ENCODE results near the gene TBCD. TPM values are rescaled to one million over a fixed set of nuclear protein-coding genes. Genes with fewer than 3 reads are reported as not detected.

TBCD gene
- total RNA-seq, 1 donor = 22.5 TPM

DNA sequence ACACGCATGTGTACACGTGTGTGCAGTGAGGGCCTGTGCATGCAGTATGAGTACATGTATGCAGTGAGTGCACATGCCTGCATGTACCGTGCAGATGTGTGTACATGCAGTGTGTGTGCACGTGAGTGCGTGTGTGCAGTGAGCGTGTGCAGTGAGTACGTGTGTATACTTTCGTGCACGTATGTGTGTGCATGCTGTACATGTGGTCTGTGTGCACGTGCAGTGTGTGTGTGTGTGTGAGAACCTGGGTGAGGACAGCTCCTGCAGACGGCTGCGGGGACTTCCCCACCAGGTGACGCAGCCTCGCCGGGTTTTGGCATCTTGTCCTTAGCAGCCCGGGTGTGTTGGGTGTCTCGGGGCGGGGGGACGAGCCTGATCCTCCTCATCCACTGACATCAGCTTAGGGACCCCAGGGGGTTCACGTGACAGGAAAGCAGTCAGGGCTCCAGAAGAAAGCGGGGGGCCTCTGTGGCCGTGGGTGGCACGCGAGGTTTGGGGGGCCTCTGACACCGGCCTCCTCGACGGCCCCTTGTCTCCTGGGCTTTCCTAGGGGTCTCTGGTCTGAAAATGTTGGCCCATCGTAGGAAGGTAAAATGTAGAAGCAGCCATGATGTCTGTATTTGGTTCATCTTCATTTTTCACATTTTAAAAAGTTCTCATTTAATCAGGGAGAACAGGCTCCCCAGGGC is 207.5 kb downstream of the TBCD start:
- DNase-seq (ENCODE audit: low read depth) = no peak
- no peak overlapping the region for H3K4me3 ChIP-seq (ENCODE audit: low read depth, low read length)
- TF ChIP-seq, protein P1, sequence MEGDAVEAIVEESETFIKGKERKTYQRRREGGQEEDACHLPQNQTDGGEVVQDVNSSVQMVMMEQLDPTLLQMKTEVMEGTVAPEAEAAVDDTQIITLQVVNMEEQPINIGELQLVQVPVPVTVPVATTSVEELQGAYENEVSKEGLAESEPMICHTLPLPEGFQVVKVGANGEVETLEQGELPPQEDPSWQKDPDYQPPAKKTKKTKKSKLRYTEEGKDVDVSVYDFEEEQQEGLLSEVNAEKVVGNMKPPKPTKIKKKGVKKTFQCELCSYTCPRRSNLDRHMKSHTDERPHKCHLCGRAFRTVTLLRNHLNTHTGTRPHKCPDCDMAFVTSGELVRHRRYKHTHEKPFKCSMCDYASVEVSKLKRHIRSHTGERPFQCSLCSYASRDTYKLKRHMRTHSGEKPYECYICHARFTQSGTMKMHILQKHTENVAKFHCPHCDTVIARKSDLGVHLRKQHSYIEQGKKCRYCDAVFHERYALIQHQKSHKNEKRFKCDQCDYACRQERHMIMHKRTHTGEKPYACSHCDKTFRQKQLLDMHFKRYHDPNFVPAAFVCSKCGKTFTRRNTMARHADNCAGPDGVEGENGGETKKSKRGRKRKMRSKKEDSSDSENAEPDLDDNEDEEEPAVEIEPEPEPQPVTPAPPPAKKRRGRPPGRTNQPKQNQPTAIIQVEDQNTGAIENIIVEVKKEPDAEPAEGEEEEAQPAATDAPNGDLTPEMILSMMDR (IDR thresholded peaks at IDR 0.05; ENCODE audit: insufficient read depth, low read depth, low read length) = no peak

DNA sequence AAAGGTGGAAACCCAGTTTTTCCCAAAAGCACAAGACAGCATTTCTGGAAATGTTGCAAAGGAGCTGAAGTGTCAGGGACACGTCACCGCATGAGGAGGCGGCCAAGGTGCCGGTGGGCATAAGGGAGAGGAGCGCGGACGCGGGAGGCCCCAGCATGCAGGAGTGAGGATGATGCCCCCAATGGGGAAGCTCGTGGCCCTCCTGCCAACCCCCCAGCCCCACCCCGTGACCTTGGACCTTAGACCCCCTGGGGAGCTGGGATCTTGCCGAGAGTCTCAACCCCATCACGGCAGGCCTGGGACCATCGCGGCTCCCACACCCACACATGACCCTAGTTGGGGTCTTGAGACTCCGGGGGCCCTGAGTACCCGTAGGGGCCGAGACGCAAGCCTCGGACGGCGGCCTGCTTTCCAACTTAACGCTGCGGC is 208.1 kb downstream of the TBCD start:
- DNase-seq (ENCODE audit: low read depth) = no peak
- TF ChIP-seq, protein P1 (IDR thresholded peaks at IDR 0.05; ENCODE audit: insufficient read depth, low read depth, low read length) = no peak
- no peak overlapping the region for H3K4me3 ChIP-seq (ENCODE audit: low read depth, low read length)

DNA sequence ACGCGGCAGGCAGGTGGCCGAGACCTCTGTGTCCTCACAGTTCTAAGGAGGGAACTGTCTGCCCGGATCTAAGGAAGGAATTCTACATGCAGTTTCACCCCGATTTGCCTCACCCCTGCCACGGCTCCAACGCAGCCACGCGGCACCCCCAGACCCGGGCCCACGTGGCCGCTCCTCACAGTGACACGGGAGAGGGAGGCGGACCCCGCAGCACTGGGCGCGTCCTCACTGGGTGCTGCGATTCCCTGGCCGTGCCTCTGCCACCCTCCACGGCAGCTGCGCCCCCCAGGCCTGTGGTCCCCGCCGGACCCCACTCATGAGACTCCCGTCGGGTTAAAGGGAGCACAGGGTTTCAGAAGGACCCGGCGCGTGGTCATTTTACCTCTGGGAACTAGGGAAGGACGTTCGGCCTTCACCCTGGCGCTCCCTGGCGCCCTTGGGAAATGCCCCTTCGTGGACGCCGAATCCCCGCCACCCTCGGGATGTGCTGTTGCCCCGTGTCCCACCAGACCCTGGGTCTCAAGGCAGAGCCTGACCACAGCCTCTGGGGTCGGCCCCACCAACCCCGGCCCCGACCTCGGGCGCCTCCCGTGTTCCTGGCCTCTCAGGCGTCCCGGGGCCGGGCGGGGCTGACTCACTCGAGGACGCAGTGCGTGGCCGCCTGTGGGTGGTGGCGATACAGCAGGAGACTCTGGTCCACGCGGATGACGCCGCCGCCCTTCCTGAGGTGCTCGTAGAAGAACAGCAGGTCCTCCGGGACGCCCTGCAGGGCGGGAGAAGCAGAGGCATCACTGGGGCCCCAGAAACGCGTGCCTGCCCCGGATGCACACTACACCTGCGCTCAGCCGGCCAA is 208.8 kb downstream of the TBCD start:
- H3K4me3 ChIP-seq (ENCODE audit: low read depth, low read length) = no peak overlapping the region
- TF ChIP-seq, protein P1 (IDR thresholded peaks at IDR 0.05; ENCODE audit: insufficient read depth, low read depth, low read length) = no peak
- DNase-seq (ENCODE audit: low read depth) = no peak

DNA sequence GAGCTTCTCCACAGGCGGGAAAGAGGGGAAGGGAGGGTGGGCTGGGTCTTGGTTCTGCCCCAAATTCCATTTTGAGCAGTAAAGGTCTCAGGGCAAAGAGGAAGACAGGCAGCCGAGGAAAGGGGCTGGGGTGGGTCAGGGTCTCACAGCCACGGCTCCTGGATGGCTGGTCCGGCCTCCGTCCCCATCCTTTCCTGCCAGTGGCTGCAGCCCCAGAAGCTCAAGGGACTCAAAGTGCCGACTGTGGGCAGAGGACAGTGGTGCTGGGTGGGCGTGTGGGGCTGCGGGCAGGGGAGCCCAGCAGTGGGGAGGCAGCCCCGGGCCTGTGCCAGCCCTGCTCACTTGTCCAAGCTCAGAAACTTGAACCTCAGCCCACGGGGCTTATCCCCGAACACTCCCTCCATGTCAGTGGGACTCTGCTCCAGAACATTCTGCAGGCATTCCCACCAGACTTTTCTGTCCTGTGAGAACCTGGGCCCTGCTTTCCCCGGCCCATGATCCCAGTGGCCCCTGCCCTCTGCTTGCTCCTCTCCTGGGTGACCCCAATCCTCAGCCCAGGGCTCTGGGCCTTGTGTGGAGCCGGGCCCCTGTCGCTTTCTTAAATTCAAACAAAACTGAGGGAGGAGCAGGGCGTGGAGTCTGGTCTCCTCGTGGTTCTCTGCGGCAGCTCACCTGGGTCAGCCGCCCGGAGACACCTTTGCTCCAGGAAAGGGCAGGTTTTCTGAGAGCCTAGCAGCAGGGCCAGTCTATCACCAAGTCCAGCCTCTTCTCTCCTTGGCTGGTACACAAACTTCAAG is 209.7 kb downstream of the TBCD start:
- TF ChIP-seq, protein P1 (IDR thresholded peaks at IDR 0.05; ENCODE audit: insufficient read depth, low read depth, low read length) = no peak
- no peak for DNase-seq (ENCODE audit: low read depth)
- H3K4me3 ChIP-seq (ENCODE audit: low read depth, low read length) = no peak overlapping the region

DNA sequence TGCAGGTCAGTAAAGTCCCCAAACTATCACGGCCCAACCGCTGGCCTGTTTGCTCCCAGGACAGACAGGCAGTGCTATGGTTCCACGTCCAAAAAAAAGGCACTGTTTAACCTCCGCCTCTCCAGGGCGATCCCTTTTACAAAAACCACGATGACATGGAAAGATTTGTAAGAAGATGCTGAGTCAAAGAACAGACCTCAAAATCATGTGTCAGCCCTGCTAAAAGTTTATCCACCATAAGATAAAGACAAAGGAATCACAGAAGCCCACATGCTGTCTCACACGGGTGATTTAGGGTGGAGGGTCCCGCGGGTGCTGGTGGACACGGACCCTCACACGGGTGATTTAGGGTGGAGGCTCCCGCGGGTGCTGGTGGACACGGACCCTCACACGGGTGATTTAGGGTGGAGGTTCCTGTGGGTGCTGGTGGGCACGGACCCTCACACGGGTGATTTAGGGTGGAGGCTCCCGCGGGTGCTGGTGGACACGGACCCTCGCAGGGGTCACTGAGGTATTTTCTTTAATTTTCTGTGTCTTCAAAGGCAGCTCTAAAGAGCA is 210.4 kb downstream of the TBCD start:
- peak; percentile 2 for DNase-seq (ENCODE audit: low read depth)
- TF ChIP-seq, protein P1 (IDR thresholded peaks at IDR 0.05; ENCODE audit: insufficient read depth, low read depth, low read length) = no peak
- H3K4me3 ChIP-seq (ENCODE audit: low read depth, low read length) = no peak overlapping the region
